Progenitor cell of endocrine pancreas (in vitro differentiated cells): ENCODE measurements around the gene SQOR. TPM values are rescaled to one million over a fixed set of nuclear protein-coding genes. Genes with fewer than 3 reads are reported as not detected.

Experiments
- DNase-seq: peaks from one replicate; pipeline ENCODE4 v3.0.0; 2021; ENCODE audit warnings: low spot score; ENCODE audit not compliant: unreplicated experiment
- H3K27ac Mint-ChIP-seq: 2 replicates; pipeline ENCODE4 v1.8.0; 2021; ENCODE audit warnings: mild to moderate bottlenecking, moderate library complexity, mixed read lengths
- H3K27me3 Mint-ChIP-seq: 2 replicates; pipeline ENCODE4 v1.8.0; 2021; ENCODE audit warnings: mixed read lengths
- H3K36me3 Mint-ChIP-seq: 2 replicates; pipeline ENCODE4 v1.8.0; 2022; ENCODE audit warnings: mixed read lengths; ENCODE audit not compliant: insufficient read depth
- H3K4me1 Mint-ChIP-seq: 2 replicates; pipeline ENCODE4 v1.8.0; 2021; ENCODE audit warnings: low read depth, mixed read lengths
- H3K4me3 Mint-ChIP-seq: 2 replicates; pipeline ENCODE4 v1.8.0; 2021; ENCODE audit warnings: low read depth, mild to moderate bottlenecking, moderate library complexity, mixed read lengths
- H3K9me3 Mint-ChIP-seq: 2 replicates; pipeline ENCODE4 v1.8.0; 2021; ENCODE audit warnings: low read depth, mixed read lengths
- CTCF ChIP-seq: fragments of 200-600 bp; sonication (generic); IDR thresholded peaks from one replicate; pipeline ENCODE4 v1.5.0; 2021; ENCODE audit warnings: antibody characterized with exemption, mild to moderate bottlenecking; ENCODE audit not compliant: unreplicated experiment
- total RNA-seq: library from RNA; stranded (reverse); gene quantifications from 2 replicates; pipeline ENCODE4 v1.2.1, GENCODE V29; 2021

Gene SQOR
- total RNA-seq, 1 donor from 2014 or later = 39.3 TPM

- Mint-ChIP-seq H3K4me1 (peaks cover 10% of the 10 kb centered on the region), H3K27me3 (no peaks in the 10 kb centered on the region), H3K4me3 (no peak overlapping the region), H3K9me3 (peaks cover 3% of the 10 kb centered on the region), H3K27ac (no peak overlapping the region), H3K36me3 (peaks cover 3% of the 10 kb centered on the region)
- DNase-seq = no peak
- TF ChIP-seq CTCF = no peak
Measured at GRCh38 chr15:45701108-45701507, 66.3 kb downstream of the SQOR start.

- Mint-ChIP-seq H3K4me1 (peaks cover 10% of the 10 kb centered on the region), H3K27ac (no peak overlapping the region), H3K27me3 (no peaks in the 10 kb centered on the region), H3K36me3 (peaks cover 2% of the 10 kb centered on the region), H3K4me3 (no peak overlapping the region), H3K9me3 (peaks cover 3% of the 10 kb centered on the region)
- no peak for DNase-seq
- TF ChIP-seq CTCF = no peak
Measured at GRCh38 chr15:45702041-45702440, 67.2 kb downstream of the SQOR start.

GRCh38 chr15:45703670-45704328, 69.0 kb downstream of the SQOR start:
- peak; percentile 62 for TF ChIP-seq CTCF
- Mint-ChIP-seq H3K9me3 (peaks cover 3% of the 10 kb centered on the region), H3K27me3 (no peaks in the 10 kb centered on the region), H3K4me3 (peak overlapping the region; percentile 97), H3K27ac (no peak overlapping the region), H3K4me1 (peaks cover 10% of the 10 kb centered on the region), H3K36me3 (peaks cover 3% of the 10 kb centered on the region)
- no peak for DNase-seq

- Mint-ChIP-seq H3K4me3 (peak overlapping the region; percentile 97), H3K27me3 (no peaks in the 10 kb centered on the region), H3K36me3 (peaks cover 2% of the 10 kb centered on the region), H3K4me1 (peaks cover 10% of the 10 kb centered on the region), H3K9me3 (no peaks in the 10 kb centered on the region), H3K27ac (peak overlapping the region; percentile 92)
- TF ChIP-seq CTCF = peak; percentile 17
- DNase-seq = peak; percentile 39
Measured at GRCh38 chr15:45704329-45705249, 69.8 kb downstream of the SQOR start.
